M059J (cell line): ENCODE data around the gene TTC39C. TPM values are rescaled to one million over a fixed set of nuclear protein-coding genes. Genes with fewer than 3 reads are reported as not detected.
A peak's percentile ranks its signal among the peaks of the same experiment; 100 is the strongest.
"Not testable (repeated sequence)": the region's sequence is repeated elsewhere in the genome, so short reads cannot be mapped to it uniquely, and the experiment has no call there.

Experiments used
- DNase-seq: peaks from one replicate; pipeline ENCODE4 v3.0.0-alpha.2; 2012; ENCODE audit warnings: low read depth
- total RNA-seq: library from RNA; depleted of rRNA; stranded (reverse); fragments of >200 nt; shearing (Covaris generic); gene quantifications from 2 replicates; pipeline ENCODE4 v1.2.3, GENCODE V29; 2014

Gene TTC39C
- total RNA-seq, 1 experiment from 2014 or later, result 29.2 TPM

DNA sequence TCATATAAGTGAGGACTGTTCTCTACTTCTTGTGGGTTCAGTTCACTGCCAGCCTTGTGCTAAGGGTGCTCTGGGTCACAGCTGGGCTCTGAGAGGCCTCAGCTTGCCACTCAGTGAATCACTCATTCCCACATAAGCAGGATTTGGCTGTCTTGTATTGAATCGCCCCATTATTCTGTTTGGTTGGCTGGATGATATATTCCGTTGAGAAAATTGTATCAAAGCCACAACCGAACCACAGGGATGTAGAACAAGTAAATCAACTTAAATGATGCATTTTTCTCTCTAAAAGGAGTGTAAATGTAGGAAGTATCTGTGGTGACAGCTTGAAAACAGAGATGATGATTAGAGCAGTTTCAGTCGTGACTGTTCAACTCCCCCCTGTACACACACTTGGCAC, 39.6 kb downstream of the TTC39C start:
- DNase-seq, result peak; percentile 83

- no peak for DNase-seq
Measured at GRCh38 chr18:24055009-24055804, 40.7 kb downstream of the TTC39C start.

GRCh38 chr18:24055878-24056277, 41.3 kb downstream of the TTC39C start:
- no peak for DNase-seq

DNA sequence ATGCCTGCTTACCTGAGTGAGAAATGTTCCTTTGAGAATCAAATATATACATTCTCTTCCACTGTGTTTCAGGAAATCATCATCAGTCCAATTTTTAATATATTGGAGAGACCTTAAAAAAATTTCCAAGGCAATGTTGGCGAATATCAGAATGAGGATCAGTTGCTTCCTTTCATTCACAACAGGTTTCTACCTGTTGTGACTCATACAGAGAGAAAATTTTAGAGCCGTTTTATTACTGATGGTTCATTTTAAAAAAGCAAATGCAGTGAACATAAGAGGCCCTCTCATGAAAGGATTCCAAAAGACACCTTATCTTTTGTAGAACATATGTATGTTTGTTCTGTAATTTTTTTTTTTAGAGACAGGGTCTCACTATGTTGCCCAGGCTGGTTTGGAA, 42.0 kb downstream of the TTC39C start:
- no peak for DNase-seq

GRCh38 chr18:24057804-24058203, 43.2 kb downstream of the TTC39C start:
- no peak for DNase-seq

- DNase-seq, result not testable (repeated sequence)
Measured at GRCh38 chr18:24059385-24059784, 44.8 kb downstream of the TTC39C start.

GRCh38 chr18:24060644-24061043, 46.1 kb downstream of the TTC39C start:
- DNase-seq, result no peak

DNA sequence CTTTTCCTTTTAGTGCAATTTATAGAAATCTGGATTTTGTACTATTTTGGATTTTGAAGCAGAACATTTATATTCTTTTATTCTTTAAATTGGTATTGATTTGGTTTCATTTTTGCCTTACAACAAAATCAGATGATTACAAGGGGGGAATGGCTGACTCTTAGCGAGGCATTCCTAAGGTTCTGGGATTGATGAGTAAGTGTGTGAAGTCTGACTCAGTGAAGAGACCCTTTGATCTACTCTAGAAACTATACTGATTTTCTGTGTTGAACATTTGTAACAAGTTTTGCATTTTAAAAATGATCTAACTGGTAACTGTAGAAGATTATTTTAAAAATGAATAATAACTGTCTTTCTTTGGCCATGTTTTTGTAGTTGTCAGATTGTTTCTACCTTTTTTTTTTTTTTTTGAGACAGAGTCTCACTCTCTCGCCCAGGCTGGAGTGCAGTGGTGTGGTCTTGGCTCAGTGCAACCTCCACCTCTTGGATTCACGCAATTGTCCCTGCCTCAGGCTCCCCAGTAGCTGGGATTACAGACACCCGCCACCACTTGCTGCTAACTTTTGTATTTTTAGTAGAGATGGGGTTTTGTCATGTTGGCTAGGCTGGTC, 48.7 kb downstream of the TTC39C start:
- DNase-seq, result peak; percentile 66

- no peak for DNase-seq
Measured at GRCh38 chr18:24064391-24065100, 50.0 kb downstream of the TTC39C start.

- no peak for DNase-seq
Measured at GRCh38 chr18:24065906-24066305, 51.4 kb downstream of the TTC39C start.

DNA sequence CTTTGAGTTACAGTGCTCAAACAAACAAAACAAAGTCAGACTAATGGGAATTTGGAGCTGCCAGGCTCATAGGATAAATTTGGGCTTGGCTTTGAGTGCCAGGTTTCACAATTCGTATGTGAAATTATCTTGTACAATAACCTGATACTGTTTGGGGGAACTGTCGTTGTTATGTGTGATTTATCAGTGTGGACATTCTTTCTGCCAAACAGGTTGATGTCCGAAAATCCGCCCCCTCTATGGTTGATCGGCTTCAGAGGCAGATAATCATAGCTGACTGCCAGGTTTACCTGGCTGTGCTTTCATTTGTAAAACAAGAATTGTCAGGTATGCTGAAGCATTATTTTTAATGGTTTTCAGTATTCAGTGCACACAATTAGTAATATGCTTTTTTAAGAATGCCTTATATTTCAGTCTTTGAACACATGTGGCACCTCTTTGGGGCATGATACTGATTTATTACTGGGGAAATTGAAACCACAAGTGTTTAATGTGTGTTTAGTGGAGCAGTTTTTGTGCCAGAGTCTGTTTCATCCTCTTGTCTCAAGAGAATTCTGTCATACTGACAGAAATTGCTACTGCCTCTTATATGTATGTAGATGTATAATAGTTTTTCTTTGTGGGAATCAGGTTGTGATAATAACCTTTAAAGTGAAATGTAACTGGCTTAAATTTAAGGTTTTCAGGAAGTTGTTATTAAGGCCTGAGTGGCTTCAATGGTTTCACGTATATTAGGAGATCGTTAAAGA, 54.6 kb downstream of the TTC39C start:
- DNase-seq, result no peak

DNA sequence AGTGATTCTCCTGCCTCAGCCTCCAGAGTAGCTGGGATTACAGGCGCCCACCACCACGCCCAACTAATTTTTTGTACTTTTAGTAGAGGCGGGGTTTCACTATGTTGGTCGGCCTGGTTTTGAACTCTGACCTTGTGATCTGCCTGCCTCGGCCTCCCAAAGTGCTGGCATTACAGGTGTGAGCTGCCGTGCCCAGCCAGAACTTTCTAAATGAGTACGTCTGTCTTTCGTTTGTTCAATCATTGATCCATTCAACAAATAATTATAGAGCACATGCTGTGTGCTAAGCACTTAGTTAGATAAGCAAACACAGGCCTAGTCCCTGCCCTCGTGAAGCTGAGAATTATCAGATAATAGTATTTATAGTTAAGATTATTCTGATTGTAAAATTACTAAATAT, 56.5 kb downstream of the TTC39C start:
- no peak for DNase-seq

DNA sequence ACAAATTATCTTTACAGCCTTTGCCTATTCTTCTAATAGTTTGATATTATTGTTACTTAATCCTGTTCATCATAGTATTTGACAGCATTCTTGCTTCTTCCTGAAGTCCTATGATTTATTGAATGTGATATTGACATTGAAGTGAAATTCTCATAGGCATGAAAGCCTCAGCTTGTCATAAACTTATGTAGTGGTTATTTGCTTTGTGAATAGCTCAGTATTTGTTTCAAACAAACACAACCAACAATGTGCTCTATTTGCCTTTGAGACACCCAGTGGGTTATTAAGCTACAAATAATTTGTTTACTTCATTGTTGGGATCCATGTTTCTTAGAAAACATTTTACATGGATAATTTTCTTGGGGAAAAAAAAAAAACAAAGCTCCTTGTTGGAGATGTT, 57.2 kb downstream of the TTC39C start:
- DNase-seq, result no peak

- no peak for DNase-seq
Measured at GRCh38 chr18:24072743-24073142, 58.2 kb downstream of the TTC39C start.

DNA sequence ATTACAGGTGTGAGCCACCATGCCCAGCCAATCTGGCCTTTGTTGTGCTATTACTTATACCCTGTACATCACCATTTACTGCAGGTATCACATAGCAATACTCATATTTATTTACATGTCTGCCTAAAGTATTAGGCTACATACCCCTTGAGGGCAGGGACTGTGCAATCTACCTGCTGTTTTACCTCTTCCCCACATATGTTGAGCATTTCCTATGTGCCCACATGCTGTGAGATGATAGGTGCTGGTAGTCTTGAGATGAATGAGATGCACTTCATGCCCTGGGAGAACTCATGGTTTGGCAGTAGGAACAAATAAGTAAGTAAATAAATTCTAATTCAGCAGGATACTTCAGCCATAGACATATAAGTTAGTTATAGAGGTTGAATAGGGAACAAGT, 59.2 kb downstream of the TTC39C start:
- DNase-seq, result no peak

DNA sequence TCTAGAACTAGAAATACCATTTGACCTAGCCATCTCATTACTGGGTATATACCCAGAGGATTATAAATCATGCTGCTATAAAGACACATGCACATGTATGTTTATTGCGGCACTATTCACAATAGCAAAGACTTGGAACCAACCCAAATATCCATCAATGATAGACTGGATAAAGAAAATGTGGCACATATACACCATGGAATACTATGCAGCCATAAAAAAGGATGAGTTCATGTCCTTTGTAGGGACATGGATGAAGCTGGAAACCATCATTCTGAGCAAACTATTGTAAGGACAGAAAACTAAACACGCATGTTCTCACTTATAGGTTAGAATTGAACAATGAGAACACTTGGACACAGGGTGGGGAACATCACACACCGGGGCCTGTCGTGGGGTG, 60.2 kb downstream of the TTC39C start:
- not testable (repeated sequence) for DNase-seq

- peak; percentile 99 for DNase-seq
Measured at GRCh38 chr18:24075767-24076597, 61.4 kb downstream of the TTC39C start.

DNA sequence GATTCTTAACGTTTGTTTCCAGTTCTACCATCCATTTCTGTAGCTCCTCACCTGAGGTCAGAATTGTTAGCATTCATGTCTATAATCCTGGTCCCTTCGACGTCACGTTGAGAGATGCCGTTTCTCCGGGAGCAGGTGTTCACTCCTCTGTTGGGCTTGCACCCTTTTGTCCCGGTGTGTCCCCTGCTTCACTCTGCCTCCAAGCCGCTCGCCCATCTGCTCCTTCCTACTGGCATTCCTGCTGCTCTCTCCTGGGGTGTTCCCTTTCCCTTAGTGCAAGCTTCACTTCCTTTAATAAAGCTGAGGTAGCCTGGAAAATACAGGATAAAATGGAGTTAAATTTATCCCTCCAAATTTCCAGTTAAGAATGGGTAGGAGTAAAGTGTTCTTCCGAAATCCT, 62.4 kb downstream of the TTC39C start:
- no peak for DNase-seq

- DNase-seq, result no peak
Measured at GRCh38 chr18:24078391-24078790, 63.8 kb downstream of the TTC39C start.

GRCh38 chr18:24080861-24081260, 66.3 kb downstream of the TTC39C start:
- no peak for DNase-seq

GRCh38 chr18:24083550-24083949, 69.0 kb downstream of the TTC39C start:
- DNase-seq, result no peak
